ENCODE data around the gene ATP6V0A4. TPM values are rescaled to one million over a fixed set of nuclear protein-coding genes. Genes with fewer than 3 reads are reported as not detected.

The ATP6V0A4 gene
- total RNA-seq, 1 experiment from 2014 or later: not detected

DNA sequence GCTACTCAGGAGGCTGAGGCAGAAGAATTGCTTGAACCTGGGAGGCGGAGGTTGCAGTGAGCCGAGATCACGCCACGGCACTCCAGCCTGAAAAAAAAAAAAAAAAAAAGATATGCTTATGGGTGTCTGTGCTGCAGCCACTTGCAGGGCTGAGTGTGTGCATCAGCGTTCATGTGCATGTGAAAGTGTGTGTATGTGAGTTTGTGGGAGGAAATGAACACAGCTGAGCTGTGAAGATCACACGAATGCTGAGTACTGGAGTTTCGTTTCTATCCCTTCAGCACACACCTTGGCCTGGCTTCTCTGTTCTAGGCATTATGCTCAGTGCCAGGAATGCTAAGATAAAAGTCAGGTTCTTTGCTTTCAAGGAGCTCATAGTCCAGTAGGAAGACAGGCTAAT, 84.8 kb downstream of the ATP6V0A4 start:
- DNase-seq (ENCODE audit: low spot score): no peak
- no peak for TF ChIP-seq EZH2 (IDR thresholded peaks at IDR 0.05; ENCODE audit: borderline replicate concordance, low read depth, low read length, poor library complexity, severe bottlenecking)
- TF ChIP-seq, protein P1, sequence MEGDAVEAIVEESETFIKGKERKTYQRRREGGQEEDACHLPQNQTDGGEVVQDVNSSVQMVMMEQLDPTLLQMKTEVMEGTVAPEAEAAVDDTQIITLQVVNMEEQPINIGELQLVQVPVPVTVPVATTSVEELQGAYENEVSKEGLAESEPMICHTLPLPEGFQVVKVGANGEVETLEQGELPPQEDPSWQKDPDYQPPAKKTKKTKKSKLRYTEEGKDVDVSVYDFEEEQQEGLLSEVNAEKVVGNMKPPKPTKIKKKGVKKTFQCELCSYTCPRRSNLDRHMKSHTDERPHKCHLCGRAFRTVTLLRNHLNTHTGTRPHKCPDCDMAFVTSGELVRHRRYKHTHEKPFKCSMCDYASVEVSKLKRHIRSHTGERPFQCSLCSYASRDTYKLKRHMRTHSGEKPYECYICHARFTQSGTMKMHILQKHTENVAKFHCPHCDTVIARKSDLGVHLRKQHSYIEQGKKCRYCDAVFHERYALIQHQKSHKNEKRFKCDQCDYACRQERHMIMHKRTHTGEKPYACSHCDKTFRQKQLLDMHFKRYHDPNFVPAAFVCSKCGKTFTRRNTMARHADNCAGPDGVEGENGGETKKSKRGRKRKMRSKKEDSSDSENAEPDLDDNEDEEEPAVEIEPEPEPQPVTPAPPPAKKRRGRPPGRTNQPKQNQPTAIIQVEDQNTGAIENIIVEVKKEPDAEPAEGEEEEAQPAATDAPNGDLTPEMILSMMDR (conservative IDR thresholded peaks at IDR 0.05; ENCODE audit: low read depth, low read length): no peak
- intact Hi-C loops (cut with micrococcal nuclease; ENCODE audit: unreplicated experiment): no loop called here
- Histone ChIP-seq H3K9me3 (ENCODE audit: low read depth, low read length, poor library complexity, severe bottlenecking) (no peaks in the 10 kb centered on the region), H3K36me3 (ENCODE audit: insufficient read depth, low read length, poor library complexity, severe bottlenecking) (no peaks in the 10 kb centered on the region), H3K4me3 (ENCODE audit: low read depth, low read length, poor library complexity, severe bottlenecking) (no peak overlapping the region), H3K27ac (ENCODE audit: low read depth, low read length, poor library complexity, severe bottlenecking) (no peak overlapping the region), H3K27me3 (replicated peaks; ENCODE audit: insufficient read depth, low read depth, low read length, poor library complexity) (no peaks in the 10 kb centered on the region), H3K4me1 (ENCODE audit: insufficient read depth, low read length, poor library complexity, severe bottlenecking) (no peaks in the 10 kb centered on the region)
- POLR2A ChIA-PET (ENCODE audit: low non-redundant PET): no interaction called here
- CTCF ChIA-PET: interaction anchor here (0.6 kb wide), 1 partner anchor 24 kb away, joined by 4 read pairs; no protein-coding TSS in a partner anchor
- BruUV-seq (replicated peaks): no TSS peak

DNA sequence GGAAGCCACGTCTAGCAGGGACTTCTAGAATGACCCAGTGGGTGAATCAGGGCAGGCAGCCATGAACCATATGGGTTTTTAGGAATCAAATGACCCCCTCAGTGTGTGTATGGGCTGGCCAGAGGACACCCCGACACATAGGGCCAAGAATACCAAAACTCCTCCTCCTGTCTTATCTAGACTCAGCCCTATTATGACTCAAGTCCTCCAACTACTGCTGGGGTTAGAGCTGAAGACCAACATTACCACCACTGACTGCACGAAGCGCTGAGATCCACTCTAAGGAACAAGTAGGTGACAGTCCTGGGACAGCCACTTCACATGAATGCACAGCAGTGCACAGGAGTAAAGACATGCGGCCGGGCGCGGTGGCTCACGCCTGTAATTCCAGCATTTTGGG, 85.3 kb downstream of the ATP6V0A4 start:
- TF ChIP-seq, protein P1 (conservative IDR thresholded peaks at IDR 0.05; ENCODE audit: low read depth, low read length): no peak
- TF ChIP-seq EZH2 (IDR thresholded peaks at IDR 0.05; ENCODE audit: borderline replicate concordance, low read depth, low read length, poor library complexity, severe bottlenecking): no peak
- Histone ChIP-seq H3K4me1 (ENCODE audit: insufficient read depth, low read length, poor library complexity, severe bottlenecking) (no peaks in the 10 kb centered on the region), H3K9me3 (ENCODE audit: low read depth, low read length, poor library complexity, severe bottlenecking) (no peaks in the 10 kb centered on the region), H3K27ac (ENCODE audit: low read depth, low read length, poor library complexity, severe bottlenecking) (no peak overlapping the region), H3K36me3 (ENCODE audit: insufficient read depth, low read length, poor library complexity, severe bottlenecking) (no peaks in the 10 kb centered on the region), H3K4me3 (ENCODE audit: low read depth, low read length, poor library complexity, severe bottlenecking) (no peak overlapping the region), H3K27me3 (replicated peaks; ENCODE audit: insufficient read depth, low read depth, low read length, poor library complexity) (no peaks in the 10 kb centered on the region)
- intact Hi-C loops (cut with micrococcal nuclease; ENCODE audit: unreplicated experiment): no loop called here
- CTCF ChIA-PET: no interaction called here
- DNase-seq (ENCODE audit: low spot score): no peak
- BruUV-seq (replicated peaks): no TSS peak
- POLR2A ChIA-PET (ENCODE audit: low non-redundant PET): no interaction called here

DNA sequence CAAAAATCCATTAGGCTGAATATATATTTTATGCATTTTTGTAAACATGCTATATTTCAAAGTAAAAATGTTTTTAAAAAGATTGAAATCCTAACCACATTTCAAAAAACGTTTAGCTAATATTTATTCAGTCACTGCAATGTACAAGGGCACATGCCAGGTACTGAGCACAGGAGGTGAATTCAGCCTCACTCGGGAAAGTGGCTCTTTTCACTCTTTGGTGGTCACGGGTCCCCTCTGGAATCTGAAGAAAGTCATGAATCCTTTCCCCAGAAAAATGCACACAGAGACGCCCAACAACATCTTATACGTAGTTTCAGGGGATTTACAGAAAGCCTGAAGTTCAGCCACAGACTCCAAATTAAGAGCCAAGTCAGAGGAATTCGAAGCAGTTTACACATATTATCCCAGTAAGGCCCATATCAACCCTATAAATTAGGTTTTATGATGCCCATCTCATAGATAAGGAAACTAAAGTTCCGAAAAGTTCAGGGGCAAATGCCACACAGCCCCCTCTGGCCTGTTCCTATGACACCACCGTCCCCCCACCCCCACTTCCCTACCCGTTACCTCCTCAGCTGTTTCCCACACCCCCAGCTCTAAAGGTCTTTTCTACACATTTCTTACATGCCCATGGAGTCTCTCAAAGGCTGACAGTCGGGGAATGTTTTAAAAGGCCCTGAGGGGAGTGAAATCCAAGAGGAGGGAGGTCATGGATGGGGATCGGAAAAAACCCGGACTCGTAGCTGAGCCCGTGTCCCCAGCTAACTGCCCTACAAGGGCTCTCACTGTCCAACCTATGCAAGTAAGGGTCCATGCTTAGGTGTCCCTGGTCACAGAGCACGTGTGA, 87.2 kb downstream of the ATP6V0A4 start:
- BruUV-seq (replicated peaks): no TSS peak
- no peak for DNase-seq (ENCODE audit: low spot score)
- TF ChIP-seq, protein P1 (conservative IDR thresholded peaks at IDR 0.05; ENCODE audit: low read depth, low read length): no peak
- no peak for TF ChIP-seq EZH2 (IDR thresholded peaks at IDR 0.05; ENCODE audit: borderline replicate concordance, low read depth, low read length, poor library complexity, severe bottlenecking)
- no peak overlapping the region for H3K27ac ChIP-seq (ENCODE audit: low read depth, low read length, poor library complexity, severe bottlenecking)
- ChIA-PET POLR2A (ENCODE audit: low non-redundant PET) (no interaction called here), CTCF (no interaction called here)
- H3K9me3 ChIP-seq (ENCODE audit: low read depth, low read length, poor library complexity, severe bottlenecking): no peaks in the 10 kb centered on the region
- H3K4me1 ChIP-seq (ENCODE audit: insufficient read depth, low read length, poor library complexity, severe bottlenecking): no peaks in the 10 kb centered on the region
- intact Hi-C loops (cut with micrococcal nuclease; ENCODE audit: unreplicated experiment): no loop called here
- no peaks in the 10 kb centered on the region for H3K36me3 ChIP-seq (ENCODE audit: insufficient read depth, low read length, poor library complexity, severe bottlenecking)
- H3K27me3 ChIP-seq (replicated peaks; ENCODE audit: insufficient read depth, low read depth, low read length, poor library complexity): no peaks in the 10 kb centered on the region
- no peak overlapping the region for H3K4me3 ChIP-seq (ENCODE audit: low read depth, low read length, poor library complexity, severe bottlenecking)

All from A673 (cell line).